ENCODE data around the gene DAGLA.

- TF ChIP-seq POLR2A (IDR thresholded peaks at IDR 0.05): no peak
- TF ChIP-seq CTCF (IDR thresholded peaks at IDR 0.05): no peak
- TF ChIP-seq POLR2AphosphoS5 (IDR thresholded peaks at IDR 0.05): no peak
- no peak for TF ChIP-seq EP300 (IDR thresholded peaks at IDR 0.05)
Measured at GRCh38 chr11:61709572-61709971, 29.4 kb downstream of the DAGLA start.
